NCI-H774 (cell line): ENCODE data around the gene CRYBG2.

Experiments
- DNase-seq: peaks from one replicate; lab custom pipeline; 2025; lab: John Stamatoyannopoulos, UW

The CRYBG2 gene

GRCh38 chr1:26280333-26281042, 73.4 kb downstream of the CRYBG2 start:
- DNase-seq, result no peak

GRCh38 chr1:26279456-26280332, 74.2 kb downstream of the CRYBG2 start, which contains the start of gene SH3BGRL3:
Gene SH3BGRL3, plus strand, starts transcription at chr1:26280086. Its CDS starts 70 bp downstream, at chr1:26280156.
- peak; percentile 55 for DNase-seq

- DNase-seq, result no peak
Observed at GRCh38 chr1:26278724-26279455, 75.0 kb downstream of the CRYBG2 start.

- no peak for DNase-seq
Observed at GRCh38 chr1:26278303-26278702, 75.6 kb downstream of the CRYBG2 start.

GRCh38 chr1:26277719-26278118, 76.2 kb downstream of the CRYBG2 start:
- DNase-seq, result no peak

- no peak for DNase-seq
Observed at GRCh38 chr1:26277261-26277661, 76.7 kb downstream of the CRYBG2 start.

GRCh38 chr1:26276432-26276838, 77.5 kb downstream of the CRYBG2 start:
- no peak for DNase-seq

GRCh38 chr1:26275580-26276431, 78.1 kb downstream of the CRYBG2 start:
- DNase-seq, result no peak

- DNase-seq, result no peak
Observed at GRCh38 chr1:26274801-26275425, 79.0 kb downstream of the CRYBG2 start.
